K562 (cell line): ENCODE data around the gene LMAN1L. TPM values are rescaled to one million over a fixed set of nuclear protein-coding genes. Genes with fewer than 3 reads are reported as not detected.

Experiments used
- ATAC-seq: fragments of 200-7000 bp; cut with Tn5 transposase; 3 replicates; pipeline ENCODE4 v1.9.1; 2020; ENCODE audit warnings: moderate library complexity
- BruUV-seq: library from RNA; stranded (reverse); fragments of 400-500 nt; replicated peaks from 2 replicates; lab custom pipeline; 2021; lab: Mats Ljungman, UMichigan
- CTCF ChIA-PET: fragments of 300-600 bp; formaldehyde crosslinking; extraction: SDS; loops from one replicate; lab custom pipeline; 2021; ENCODE audit warnings: low intra/inter-chr PET ratio; lab: Yijun Ruan, JAX
- POLR2A ChIA-PET: fragments of 300-600, 350-650 bp; sonication (Branson Sonifier 250); formaldehyde crosslinking; extraction: SDS; loops from one replicate; lab custom pipeline; 2021; ENCODE audit warnings: antibody characterized with exemption, inconsistent platforms; lab: Yijun Ruan, JAX
- DNase-seq, 4 experiments: peaks; one replicate each; pipeline versions ENCODE4 v3.0.0 to v3.0.0-alpha.2; 2011 to 2018; ENCODE audit warnings: low spot score in 3 of 4, mixed read lengths in 3 of 4; ENCODE audit errors: extremely low read depth in 1 of 4
- FAIRE-seq: peaks from 2 replicates; lab custom pipeline; 2011; peaks lifted over from hg19 to GRCh38; lab: Jason Lieb, UNC
- H2AFZ ChIP-seq: 2 replicates; pipeline ENCODE4 v1.6.0; 2011; ENCODE audit warnings: low read depth, low read length, control low read depth, inconsistent platforms
- H3K27ac ChIP-seq: fragments of 200-600 bp; 3 replicates; pipeline ENCODE4 v1.8.0; 2011; ENCODE audit warnings: low read depth, mild to moderate bottlenecking, control low read depth, inconsistent platforms, low read length, moderate library complexity, mixed read lengths; ENCODE audit errors: extremely low read depth
- H3K27me3 ChIP-seq, 2 experiments: fragments of 300-600 bp in 1 of 2; 2 replicates in 1 of 2; 3 replicates in 1 of 2; pipeline versions ENCODE4 v1.6.0 to v1.8.0; 2011; ENCODE audit warnings: inconsistent platforms in 2 of 2, low read length in 2 of 2, mild to moderate bottlenecking in 1 of 2, mixed read lengths in 1 of 2, moderate library complexity in 1 of 2; ENCODE audit not compliant: control insufficient read depth in 2 of 2, insufficient read depth in 2 of 2
- H3K36me3 ChIP-seq: fragments of 300-600 bp; 3 replicates; pipeline ENCODE4 v1.8.0; 2011; ENCODE audit warnings: mild to moderate bottlenecking, low read length, inconsistent platforms; ENCODE audit not compliant: control insufficient read depth, insufficient read depth
- H3K4me1 ChIP-seq, 2 experiments: fragments of 200-600 bp in 1 of 2; replicated peaks in 1 of 2; 2 replicates in 1 of 2; 3 replicates in 1 of 2; pipeline versions ENCODE4 v1.5.1 to v1.8.0; 2011; ENCODE audit warnings: inconsistent platforms in 2 of 2, low read length in 2 of 2, mild to moderate bottlenecking in 1 of 2, mixed read lengths in 1 of 2, moderate library complexity in 1 of 2; ENCODE audit not compliant: control insufficient read depth in 2 of 2, insufficient read depth in 2 of 2
- H3K4me2 ChIP-seq: 2 replicates; pipeline ENCODE4 v1.6.1; 2011; ENCODE audit warnings: low read length, control low read depth, inconsistent platforms, mixed read lengths; ENCODE audit not compliant: insufficient read depth
- H3K4me3 ChIP-seq: fragments of 200-600 bp; sonication (generic), shearing (Covaris generic); 2 replicates; pipeline ENCODE4 v1.5.1; 2016; ENCODE audit warnings: control low read depth, inconsistent platforms
- H3K79me2 ChIP-seq: fragments of 200-600 bp; 3 replicates; pipeline ENCODE4 v1.8.0; 2011; ENCODE audit warnings: low read length, inconsistent platforms; ENCODE audit not compliant: control insufficient read depth, insufficient read depth
- H3K9ac ChIP-seq, 2 experiments: 2 replicates each; pipeline versions ENCODE4 v1.6.0 to v1.6.1; 2011; ENCODE audit warnings: low read depth in 2 of 2, low read length in 2 of 2, control low read depth in 1 of 2, inconsistent platforms in 1 of 2, mild to moderate bottlenecking in 1 of 2, mixed read lengths in 1 of 2; ENCODE audit not compliant: insufficient read depth in 1 of 2
- H3K9me1 ChIP-seq: one replicate; pipeline ENCODE4 v1.6.0; 2011; ENCODE audit warnings: inconsistent platforms, mild to moderate bottlenecking, low read length, moderate library complexity; ENCODE audit not compliant: control insufficient read depth, insufficient read depth
- H3K9me3 ChIP-seq: replicated peaks from 2 replicates; pipeline ENCODE4 v1.5.1; 2011; ENCODE audit warnings: low read depth, low read length, inconsistent platforms; ENCODE audit not compliant: control insufficient read depth, insufficient read depth
- H4K20me1 ChIP-seq: replicated peaks from 2 replicates; pipeline ENCODE4 v1.6.1; 2011; ENCODE audit warnings: low read length, inconsistent platforms, mixed read lengths; ENCODE audit not compliant: control insufficient read depth, insufficient read depth
- ATF3 ChIP-seq, 2 experiments: fragments of 450-650 bp in 1 of 2; sonication (generic) in 1 of 2; formaldehyde crosslinking in 1 of 2; IDR thresholded peaks in 1 of 2; conservative IDR thresholded peaks in 1 of 2; 2 replicates each; pipeline versions ENCODE4 v1.6.1 to v1.8.1; 2016 to 2023; ENCODE audit warnings: mild to moderate bottlenecking in 2 of 2, moderate library complexity in 2 of 2, inconsistent platforms in 1 of 2, missing genetic modification reagents in 1 of 2
- FOSL1 ChIP-seq: fragments of 200-800 bp; sonication (Bioruptor generic); conservative IDR thresholded peaks from 2 replicates; pipeline ENCODE4 v1.6.1; 2016; ENCODE audit warnings: missing genetic modification characterization, missing compliant biosample characterization
- GATA2 ChIP-seq: sonication (generic); formaldehyde crosslinking; IDR thresholded peaks from 2 replicates; pipeline ENCODE4 v1.4.0; 2020; ENCODE audit warnings: mild to moderate bottlenecking, missing genetic modification reagents
- NFE2 ChIP-seq: IDR thresholded peaks from 2 replicates; pipeline ENCODE4 v1.6.1; 2014; ENCODE audit warnings: antibody characterized with exemption, low read depth
- RNF2 ChIP-seq: sonication (generic); IDR thresholded peaks from 2 replicates; pipeline ENCODE4 v1.6.1; 2016
- WGBS: fragments of 100-300 bp; shearing (Covaris generic); methylation state at CpG from one replicate; pipeline ENCODE4 v1.1.6; 2016; ENCODE audit warnings: low coverage, mixed read lengths; ENCODE audit not compliant: insufficient coverage; ENCODE audit errors: missing lambda C conversion rate; 5-methylcytosine and 5-hydroxymethylcytosine counted together
- in situ Hi-C: fragments of 300-500 bp; cut with MboI; formaldehyde crosslinking; loops from 4 replicates; pipeline ENCODE4 v1.15.0; 2018; ENCODE audit warnings: inconsistent platforms, mixed read lengths
- intact Hi-C: fragments of 100-400 bp; cut with micrococcal nuclease; formaldehyde crosslinking; loops from 2 replicates; pipeline ENCODE4 v1.14.2; 2022
- polyA plus RNA-seq, 8 experiments: library from polyadenylated mRNA; depleted of rRNA in 4 of 8; stranded (reverse) in 5 of 8; unstranded in 3 of 8; fragments of >200 nt; fragmentation: Nextera tagmentation in 2 of 8; fragmentation: Illumina TruSeq in 1 of 8; extraction: Ambion mirVana in 2 of 8; extraction: Trizol in 1 of 8; gene quantifications; 2 replicates each; pipeline versions ENCODE4 v1.2.1 to v1.2.3, GENCODE V29; 2011 to 2014; ENCODE audit warnings: inconsistent platforms in 1 of 8, missing spikeins in 1 of 8
- total RNA-seq, 7 experiments: library from RNA; depleted of rRNA in 6 of 7; stranded (reverse); fragments of >200 nt in 6 of 7; fragmentation: Illumina TruSeq in 2 of 7; extraction: Trizol in 2 of 7; gene quantifications; 2 replicates each; pipeline versions ENCODE4 v1.2.1 to v1.2.3, GENCODE V29; 2011 to 2021; ENCODE audit warnings: low replicate concordance in 1 of 7
- TF ChIP-seq, protein P1 (sequence below): fragments of 450-650 bp; IDR thresholded peaks from 2 replicates; pipeline ENCODE4 v1.6.1; 2014; ENCODE audit warnings: low read depth, mild to moderate bottlenecking, moderate library complexity, borderline replicate concordance

LMAN1L gene
- total and polyA plus RNA-seq, 9 of the 15 experiments (the other 6 are each of a cell fraction or from before 2014, with no cell fraction given) = not detected

DNA sequence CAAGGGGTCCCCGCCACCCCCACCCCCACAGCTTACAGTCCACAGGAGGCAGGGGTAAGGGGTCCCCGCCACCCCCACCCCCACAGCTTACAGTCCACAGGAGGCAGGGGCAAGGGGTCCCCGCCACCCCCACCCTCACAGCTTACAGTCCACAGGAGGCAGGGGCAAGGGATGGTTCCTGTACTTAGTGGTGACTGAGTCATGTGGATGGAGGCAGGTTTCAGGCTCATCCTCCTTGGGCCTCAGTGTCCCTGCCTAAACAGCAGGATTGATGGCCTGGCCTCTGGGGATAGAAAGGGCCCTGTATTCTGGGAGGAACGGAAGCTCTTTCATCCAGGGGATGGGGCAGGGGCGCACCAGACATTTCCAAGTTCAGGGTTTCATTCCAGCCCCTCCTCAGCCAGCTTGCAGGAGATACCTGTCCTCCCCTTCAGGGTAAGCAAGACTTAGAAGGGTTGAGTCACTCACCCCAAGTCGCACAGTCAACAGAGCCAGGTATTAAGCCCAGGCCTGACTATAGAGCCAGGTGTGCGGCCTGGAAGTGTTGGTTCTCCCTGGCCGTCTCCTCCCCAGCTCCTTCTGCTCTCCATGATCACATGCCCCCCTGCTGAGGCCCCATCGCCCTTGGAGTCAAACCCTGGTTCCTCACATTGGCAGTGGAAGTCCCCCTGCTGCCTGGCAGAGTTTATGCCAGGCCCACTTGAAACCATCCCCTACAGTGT, 18.2 kb upstream of the LMAN1L start:
- no peak for FAIRE-seq
- in situ Hi-C loops = no loop called here
- POLR2A ChIA-PET = interaction anchor here (0.6 to 1.5 kb wide), 3 partner anchors 8 to 141 kb away, joined by 3 read pairs; no protein-coding TSS in a partner anchor
- Histone ChIP-seq H3K79me2 (peaks cover 39% of the 10 kb centered on the region), H3K9me1 (peaks cover 3% of the 10 kb centered on the region), H3K9me3 (no peaks in the 10 kb centered on the region)
- 89% methylated on average over 5 of the region's 9 CpGs for WGBS
- no peak for TF ChIP-seq FOSL1 (tag)
- TF ChIP-seq, protein P1, sequence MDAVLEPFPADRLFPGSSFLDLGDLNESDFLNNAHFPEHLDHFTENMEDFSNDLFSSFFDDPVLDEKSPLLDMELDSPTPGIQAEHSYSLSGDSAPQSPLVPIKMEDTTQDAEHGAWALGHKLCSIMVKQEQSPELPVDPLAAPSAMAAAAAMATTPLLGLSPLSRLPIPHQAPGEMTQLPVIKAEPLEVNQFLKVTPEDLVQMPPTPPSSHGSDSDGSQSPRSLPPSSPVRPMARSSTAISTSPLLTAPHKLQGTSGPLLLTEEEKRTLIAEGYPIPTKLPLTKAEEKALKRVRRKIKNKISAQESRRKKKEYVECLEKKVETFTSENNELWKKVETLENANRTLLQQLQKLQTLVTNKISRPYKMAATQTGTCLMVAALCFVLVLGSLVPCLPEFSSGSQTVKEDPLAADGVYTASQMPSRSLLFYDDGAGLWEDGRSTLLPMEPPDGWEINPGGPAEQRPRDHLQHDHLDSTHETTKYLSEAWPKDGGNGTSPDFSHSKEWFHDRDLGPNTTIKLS = no peak
- TF ChIP-seq NFE2 = no peak
- TF ChIP-seq GATA2 (CRISPR knock-in tag) = no peak
- no peak for TF ChIP-seq ATF3 (IDR thresholded peaks at IDR 0.05)
- no peak for TF ChIP-seq ATF3 (CRISPR knock-in tag; conservative IDR thresholded peaks at IDR 0.05)
- TF ChIP-seq RNF2 = no peak
- TF ChIP-seq, all 486 proteins: peak for 0
- CTCF ChIA-PET = no interaction called here
- Histone ChIP-seq H3K9ac (peak overlapping the region in 1 of 2 experiments; percentile 65; a peak in 2 of 4 replicates), H3K4me2 (no peak overlapping the region), H2AFZ (no peak overlapping the region), H3K27me3 (no peaks in the 10 kb centered on the region), H3K36me3 (peaks cover 58% of the 10 kb centered on the region; the same call in 2 of the 3 replicates), H3K4me1 (peaks cover 5 to 30% of the 10 kb centered on the region in 2 experiments; a peak in 4 of 5 replicates), H3K4me3 (no peak overlapping the region), H3K27ac (no peak overlapping the region), H4K20me1 (peaks cover 22% of the 10 kb centered on the region)
- intact Hi-C loops = no loop called here
- DNase-seq (no peak), ATAC-seq (no peak)
- no TSS peak for BruUV-seq
